ENCODE measurements around the gene IL31RA.

The IL31RA gene

DNA sequence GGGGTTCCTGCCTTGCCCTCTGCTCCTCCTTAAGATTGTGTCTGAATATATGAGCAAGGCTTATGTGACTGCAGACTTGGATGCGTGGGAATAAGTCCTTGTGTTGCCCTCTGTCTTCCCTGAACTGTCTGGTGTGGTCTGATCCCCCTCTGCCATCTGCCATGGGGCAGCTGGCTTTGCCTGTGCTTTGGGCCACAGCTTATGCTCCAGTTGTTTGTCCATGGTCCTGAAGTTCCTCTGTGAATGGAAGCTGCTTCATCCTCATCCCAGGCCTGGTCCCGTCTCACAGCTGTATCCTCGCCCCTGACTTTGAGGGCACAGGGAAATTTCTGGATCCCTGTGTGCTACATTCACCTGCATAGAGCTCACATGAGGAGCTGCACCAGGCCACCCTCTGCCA lies 14.7 kb downstream of the IL31RA start:
- Histone ChIP-seq H3K79me2 (ENCODE audit: low read length) (no peaks in the 10 kb centered on the region), H3K4me2 (ENCODE audit: low read depth, low read length) (no peak overlapping the region), H3K9me2 (replicated peaks; ENCODE audit: insufficient read depth, low read length) (no peaks in the 10 kb centered on the region), H3K27ac (ENCODE audit: low read length) (no peak overlapping the region), H2AFZ (ENCODE audit: low read length) (no peak overlapping the region), H3K27me3 (replicated peaks; ENCODE audit: insufficient read depth, low read length) (no peaks in the 10 kb centered on the region), H3K36me3 (replicated peaks; ENCODE audit: insufficient read depth, low read length) (no peaks in the 10 kb centered on the region), H3K4me3 (ENCODE audit: low read length) (no peak overlapping the region), H3K9me3 (replicated peaks; ENCODE audit: insufficient read depth, low read length) (no peaks in the 10 kb centered on the region), H3F3A (ENCODE audit: insufficient read depth, low read length) (no peaks in the 10 kb centered on the region), H4K20me1 (ENCODE audit: insufficient read depth, low read length) (no peaks in the 10 kb centered on the region), H3K9ac (ENCODE audit: low read length) (no peak overlapping the region), H3K4me1 (ENCODE audit: low read length) (no peaks in the 10 kb centered on the region)
- TF ChIP-seq EZH2 (optimal IDR thresholded peaks at IDR 0.05; ENCODE audit: low read depth, low read length), result no peak
- TF ChIP-seq, protein P1, sequence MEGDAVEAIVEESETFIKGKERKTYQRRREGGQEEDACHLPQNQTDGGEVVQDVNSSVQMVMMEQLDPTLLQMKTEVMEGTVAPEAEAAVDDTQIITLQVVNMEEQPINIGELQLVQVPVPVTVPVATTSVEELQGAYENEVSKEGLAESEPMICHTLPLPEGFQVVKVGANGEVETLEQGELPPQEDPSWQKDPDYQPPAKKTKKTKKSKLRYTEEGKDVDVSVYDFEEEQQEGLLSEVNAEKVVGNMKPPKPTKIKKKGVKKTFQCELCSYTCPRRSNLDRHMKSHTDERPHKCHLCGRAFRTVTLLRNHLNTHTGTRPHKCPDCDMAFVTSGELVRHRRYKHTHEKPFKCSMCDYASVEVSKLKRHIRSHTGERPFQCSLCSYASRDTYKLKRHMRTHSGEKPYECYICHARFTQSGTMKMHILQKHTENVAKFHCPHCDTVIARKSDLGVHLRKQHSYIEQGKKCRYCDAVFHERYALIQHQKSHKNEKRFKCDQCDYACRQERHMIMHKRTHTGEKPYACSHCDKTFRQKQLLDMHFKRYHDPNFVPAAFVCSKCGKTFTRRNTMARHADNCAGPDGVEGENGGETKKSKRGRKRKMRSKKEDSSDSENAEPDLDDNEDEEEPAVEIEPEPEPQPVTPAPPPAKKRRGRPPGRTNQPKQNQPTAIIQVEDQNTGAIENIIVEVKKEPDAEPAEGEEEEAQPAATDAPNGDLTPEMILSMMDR (IDR thresholded peaks at IDR 0.05; ENCODE audit: low read length), result no peak
- TF ChIP-seq EZH2phosphoT487 (IDR thresholded peaks at IDR 0.05; ENCODE audit: low read length), result no peak
- no peak for DNase-seq

DNA sequence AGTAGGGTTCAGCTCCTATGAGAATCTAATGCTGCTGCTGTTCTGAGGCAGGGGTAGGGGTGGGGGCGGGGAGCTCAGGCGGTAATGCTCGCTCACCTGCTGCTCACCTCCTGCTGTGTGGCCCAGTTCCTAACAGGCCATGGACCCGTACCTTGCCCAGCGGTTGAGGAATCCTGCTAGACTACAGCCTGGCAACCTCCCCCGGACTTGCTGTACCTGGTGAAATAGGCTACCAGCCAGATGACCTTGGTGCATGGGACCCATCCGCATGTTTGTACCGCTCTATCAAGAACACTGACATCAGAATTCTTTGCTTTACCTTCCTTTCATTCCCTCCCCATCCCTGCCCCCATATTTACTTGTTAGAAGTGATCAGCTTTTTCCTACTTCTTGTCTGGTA lies 15.3 kb downstream of the IL31RA start:
- H3K9me3 ChIP-seq (replicated peaks; ENCODE audit: insufficient read depth, low read length), result no peaks in the 10 kb centered on the region
- H3K9ac ChIP-seq (ENCODE audit: low read length), result no peak overlapping the region
- H3K4me1 ChIP-seq (ENCODE audit: low read length), result no peaks in the 10 kb centered on the region
- no peak overlapping the region for H3K4me3 ChIP-seq (ENCODE audit: low read length)
- DNase-seq, result no peak
- TF ChIP-seq, protein P1 (IDR thresholded peaks at IDR 0.05; ENCODE audit: low read length), result no peak
- TF ChIP-seq EZH2 (optimal IDR thresholded peaks at IDR 0.05; ENCODE audit: low read depth, low read length) (no peak), EZH2phosphoT487 (IDR thresholded peaks at IDR 0.05; ENCODE audit: low read length) (no peak)
- H3K9me2 ChIP-seq (replicated peaks; ENCODE audit: insufficient read depth, low read length), result no peaks in the 10 kb centered on the region
- H3K27ac ChIP-seq (ENCODE audit: low read length), result no peak overlapping the region
- H3K27me3 ChIP-seq (replicated peaks; ENCODE audit: insufficient read depth, low read length), result no peaks in the 10 kb centered on the region
- no peak overlapping the region for H2AFZ ChIP-seq (ENCODE audit: low read length)
- no peaks in the 10 kb centered on the region for H3K36me3 ChIP-seq (replicated peaks; ENCODE audit: insufficient read depth, low read length)
- no peaks in the 10 kb centered on the region for H3K79me2 ChIP-seq (ENCODE audit: low read length)
- no peaks in the 10 kb centered on the region for H4K20me1 ChIP-seq (ENCODE audit: insufficient read depth, low read length)
- H3F3A ChIP-seq (ENCODE audit: insufficient read depth, low read length), result no peaks in the 10 kb centered on the region
- no peak overlapping the region for H3K4me2 ChIP-seq (ENCODE audit: low read depth, low read length)

DNA sequence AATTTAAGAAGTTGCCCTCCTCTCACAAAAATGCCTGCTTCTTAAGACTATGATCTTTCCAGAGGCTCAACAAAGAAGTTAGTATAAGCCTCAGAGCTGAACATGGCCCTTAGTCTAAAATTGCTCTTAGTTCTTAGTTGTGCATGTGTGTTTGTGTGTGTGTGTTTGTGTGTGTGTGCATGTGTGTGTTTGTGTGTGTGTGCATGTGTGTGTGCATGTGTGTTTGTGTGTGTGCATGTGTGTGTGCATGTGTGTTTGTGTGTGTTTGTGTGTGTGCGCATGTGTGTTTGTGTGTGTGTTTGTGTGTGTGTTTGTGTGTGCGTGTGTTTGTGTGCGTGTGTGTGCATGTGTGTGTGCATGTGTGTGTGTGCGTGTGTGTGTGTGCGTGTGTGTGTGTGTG lies 15.8 kb downstream of the IL31RA start:
- TF ChIP-seq EZH2phosphoT487 (IDR thresholded peaks at IDR 0.05; ENCODE audit: low read length), result no peak
- TF ChIP-seq EZH2 (optimal IDR thresholded peaks at IDR 0.05; ENCODE audit: low read depth, low read length), result no peak
- TF ChIP-seq, protein P1 (IDR thresholded peaks at IDR 0.05; ENCODE audit: low read length), result no peak
- no peak for DNase-seq
- no peaks in the 10 kb centered on the region for H3F3A ChIP-seq (ENCODE audit: insufficient read depth, low read length)
- H3K27ac ChIP-seq (ENCODE audit: low read length), result no peak overlapping the region
- no peaks in the 10 kb centered on the region for H4K20me1 ChIP-seq (ENCODE audit: insufficient read depth, low read length)
- no peak overlapping the region for H2AFZ ChIP-seq (ENCODE audit: low read length)
- no peaks in the 10 kb centered on the region for H3K9me2 ChIP-seq (replicated peaks; ENCODE audit: insufficient read depth, low read length)
- H3K4me3 ChIP-seq (ENCODE audit: low read length), result no peak overlapping the region
- H3K9me3 ChIP-seq (replicated peaks; ENCODE audit: insufficient read depth, low read length), result no peaks in the 10 kb centered on the region
- no peaks in the 10 kb centered on the region for H3K79me2 ChIP-seq (ENCODE audit: low read length)
- H3K36me3 ChIP-seq (replicated peaks; ENCODE audit: insufficient read depth, low read length), result no peaks in the 10 kb centered on the region
- no peak overlapping the region for H3K9ac ChIP-seq (ENCODE audit: low read length)
- H3K27me3 ChIP-seq (replicated peaks; ENCODE audit: insufficient read depth, low read length), result no peaks in the 10 kb centered on the region
- H3K4me1 ChIP-seq (ENCODE audit: low read length), result no peaks in the 10 kb centered on the region
- no peak overlapping the region for H3K4me2 ChIP-seq (ENCODE audit: low read depth, low read length)

All from MM.1S (cell line).